IMR-90 (cell line): ENCODE measurements around the gene ESYT1. TPM values are rescaled to one million over a fixed set of nuclear protein-coding genes. Genes with fewer than 3 reads are reported as not detected.

ENCODE experiments used
- ATAC-seq: fragments of 200-7000 bp; cut with Tn5 transposase; 2 replicates; pipeline ENCODE4 v1.9.1; 2020; ENCODE audit warnings: low read depth, mild to moderate bottlenecking, moderate library complexity
- BruUV-seq: library from RNA; stranded (reverse); fragments of 400-500 nt; replicated peaks from 2 replicates; lab custom pipeline; 2021; lab: Mats Ljungman, UMichigan
- CTCF ChIA-PET: fragments of 300-600 bp; formaldehyde crosslinking; extraction: SDS; loops from one replicate; lab custom pipeline; 2021; ENCODE audit warnings: antibody characterized with exemption; lab: Yijun Ruan, JAX
- POLR2A ChIA-PET: fragments of 300-600 bp; sonication (Branson Sonifier 250); formaldehyde crosslinking; loops from one replicate; lab custom pipeline; 2022; ENCODE audit warnings: antibody characterized with exemption; ENCODE audit not compliant: unreplicated experiment; lab: Charles Lee
- DNase-seq: peaks from one replicate; pipeline ENCODE4 v3.0.0; 2013
- H2AFZ ChIP-seq: replicated peaks from 2 replicates; pipeline ENCODE3; 2013; ENCODE audit warnings: low read length, mild to moderate bottlenecking; ENCODE audit not compliant: poor library complexity
- H2AK5ac ChIP-seq: 2 replicates; pipeline ENCODE4 v1.6.1; 2013; ENCODE audit warnings: low read depth, low read length, inconsistent platforms
- H2AK9ac ChIP-seq: replicated peaks from 2 replicates; pipeline ENCODE3; 2013; ENCODE audit warnings: mild to moderate bottlenecking, low read depth, low read length, moderate library complexity; ENCODE audit not compliant: poor library complexity
- H2BK120ac ChIP-seq: 2 replicates; pipeline ENCODE4 v1.6.1; 2013; ENCODE audit warnings: low read depth, low read length, inconsistent platforms
- H2BK15ac ChIP-seq: 3 replicates; pipeline ENCODE4 v1.6.1; 2013; ENCODE audit warnings: low read depth, low read length, inconsistent platforms
- H2BK20ac ChIP-seq: 2 replicates; pipeline ENCODE4 v1.6.1; 2013; ENCODE audit warnings: low read depth, mild to moderate bottlenecking, inconsistent platforms, low read length, moderate library complexity
- H2BK5ac ChIP-seq: 2 replicates; pipeline ENCODE4 v1.6.1; 2013; ENCODE audit warnings: mild to moderate bottlenecking, low read depth, low read length, inconsistent platforms; ENCODE audit not compliant: poor library complexity, severe bottlenecking
- H3K14ac ChIP-seq: replicated peaks from 2 replicates; pipeline ENCODE4 v1.6.1; 2013; ENCODE audit warnings: low read depth, low read length, inconsistent platforms
- H3K18ac ChIP-seq: 2 replicates; pipeline ENCODE4 v1.6.1; 2013; ENCODE audit warnings: low read depth, low read length, control low read depth
- H3K23ac ChIP-seq: 2 replicates; pipeline ENCODE4 v1.6.1; 2013; ENCODE audit warnings: low read depth, low read length, inconsistent platforms
- H3K27ac ChIP-seq: 2 replicates; pipeline ENCODE4 v1.5.1; 2013; ENCODE audit warnings: mild to moderate bottlenecking, control low read depth, low read length; ENCODE audit not compliant: insufficient read depth
- H3K27me3 ChIP-seq: 2 replicates; pipeline ENCODE4 v1.6.1; 2013; ENCODE audit warnings: low read length; ENCODE audit not compliant: control insufficient read depth, insufficient read depth
- H3K36me3 ChIP-seq: 2 replicates; pipeline ENCODE4 v1.6.1; 2013; ENCODE audit warnings: low read length, mixed read lengths; ENCODE audit not compliant: control insufficient read depth, insufficient read depth
- H3K4ac ChIP-seq: 2 replicates; pipeline ENCODE4 v1.6.1; 2013; ENCODE audit warnings: low read depth, low read length, inconsistent platforms
- H3K4me1 ChIP-seq: 2 replicates; pipeline ENCODE4 v1.6.1; 2013; ENCODE audit warnings: low read length, mixed read lengths; ENCODE audit not compliant: control insufficient read depth, insufficient read depth
- H3K4me2 ChIP-seq: 2 replicates; pipeline ENCODE4 v1.6.1; 2013; ENCODE audit warnings: low read depth, mild to moderate bottlenecking, control low read depth, low read length, moderate library complexity
- H3K4me3 ChIP-seq: 2 replicates; pipeline ENCODE4 v1.5.1; 2013; ENCODE audit warnings: low read depth, mild to moderate bottlenecking, control low read depth, low read length, moderate library complexity; ENCODE audit not compliant: insufficient read depth
- H3K56ac ChIP-seq: 2 replicates; pipeline ENCODE4 v1.6.1; 2013; ENCODE audit warnings: low read length, inconsistent platforms; ENCODE audit not compliant: insufficient read depth; ENCODE audit errors: extremely low read depth
- H3K79me1 ChIP-seq, 2 experiments: 2 replicates each; pipeline ENCODE4 v1.6.1; 2013; ENCODE audit warnings: low read length in 2 of 2, inconsistent platforms in 1 of 2, low read depth in 1 of 2
- H3K9ac ChIP-seq: 2 replicates; pipeline ENCODE4 v1.6.1; 2013; ENCODE audit warnings: low read depth, low read length, control low read depth
- H3K9me1 ChIP-seq: 2 replicates; pipeline ENCODE4 v1.6.1; 2013; ENCODE audit warnings: low read length, inconsistent platforms; ENCODE audit not compliant: insufficient read depth
- H3K9me3 ChIP-seq: 2 replicates; pipeline ENCODE4 v1.6.1; 2013; ENCODE audit warnings: low read length; ENCODE audit not compliant: control insufficient read depth, insufficient read depth
- H4K20me1 ChIP-seq: 2 replicates; pipeline ENCODE4 v1.6.1; 2013; ENCODE audit warnings: low read length, inconsistent platforms; ENCODE audit not compliant: insufficient read depth
- H4K5ac ChIP-seq: 2 replicates; pipeline ENCODE4 v1.6.1; 2013; ENCODE audit warnings: mild to moderate bottlenecking, low read depth, low read length, control low read depth
- H4K8ac ChIP-seq, 2 experiments: 2 replicates each; pipeline ENCODE4 v1.6.1; 2013; ENCODE audit warnings: low read depth in 2 of 2, low read length in 2 of 2, control low read depth in 1 of 2, inconsistent platforms in 1 of 2
- H4K91ac ChIP-seq: 2 replicates; pipeline ENCODE4 v1.6.1; 2013; ENCODE audit warnings: low read depth, low read length, inconsistent platforms; ENCODE audit not compliant: insufficient read depth
- BHLHE40 ChIP-seq: fragments of 150-350 bp; IDR thresholded peaks from 2 replicates; pipeline ENCODE4 v1.6.1; 2016; ENCODE audit warnings: mild to moderate bottlenecking, low read depth, low read length
- CEBPB ChIP-seq: IDR thresholded peaks from 2 replicates; pipeline ENCODE4 v1.6.1; 2012; ENCODE audit warnings: low read depth, low read length, improper control_type of control experiment
- CHD1 ChIP-seq: IDR thresholded peaks from 2 replicates; pipeline ENCODE4 v1.6.1; 2012; ENCODE audit warnings: low read depth, low read length, improper control_type of control experiment
- ELK1 ChIP-seq: fragments of 150-350 bp; IDR thresholded peaks from 2 replicates; pipeline ENCODE4 v1.6.1; 2016; ENCODE audit warnings: low read depth, mild to moderate bottlenecking, low read length, moderate library complexity, borderline replicate concordance
- MAFK ChIP-seq: IDR thresholded peaks from 2 replicates; pipeline ENCODE4 v1.6.1; 2012; ENCODE audit warnings: low read depth, low read length, improper control_type of control experiment
- MAZ ChIP-seq: IDR thresholded peaks from 2 replicates; pipeline ENCODE4 v1.6.1; 2012; ENCODE audit warnings: low read depth, mild to moderate bottlenecking, low read length, improper control_type of control experiment, moderate library complexity, borderline replicate concordance
- MXI1 ChIP-seq: IDR thresholded peaks from 2 replicates; pipeline ENCODE4 v1.6.1; 2012; ENCODE audit warnings: low read depth, mild to moderate bottlenecking, low read length, moderate library complexity, borderline replicate concordance
- NFE2L2 ChIP-seq: fragments of 150-350 bp; IDR thresholded peaks from 2 replicates; pipeline ENCODE4 v1.6.1; 2016; ENCODE audit warnings: low read depth, mild to moderate bottlenecking, low read length
- RCOR1 ChIP-seq: IDR thresholded peaks from 2 replicates; pipeline ENCODE4 v1.6.1; 2012; ENCODE audit warnings: mild to moderate bottlenecking, low read length, improper control_type of control experiment; ENCODE audit not compliant: insufficient replicate concordance
- RFX5 ChIP-seq: IDR thresholded peaks from 2 replicates; pipeline ENCODE4 v1.8.0; 2012; ENCODE audit warnings: low read depth, mild to moderate bottlenecking, low read length, moderate library complexity
- SMC3 ChIP-seq: fragments of 150-350 bp; IDR thresholded peaks from 2 replicates; pipeline ENCODE4 v1.6.1; 2016; ENCODE audit warnings: low read depth, mild to moderate bottlenecking, antibody characterized with exemption, low read length, moderate library complexity
- USF2 ChIP-seq: fragments of 150-350 bp; IDR thresholded peaks from 2 replicates; pipeline ENCODE4 v1.6.1; 2017; ENCODE audit warnings: mild to moderate bottlenecking, antibody characterized with exemption, low read length, low read depth
- WGBS, 2 experiments: methylation state at CpG; one replicate each; pipeline versions ENCODE4 v1.1.5 to v1.1.7; 2013; ENCODE audit warnings: missing lambda C conversion rate in 2 of 2; ENCODE audit not compliant: insufficient read length in 1 of 2; ENCODE audit errors: extremely low coverage in 2 of 2; 5-methylcytosine and 5-hydroxymethylcytosine counted together
- dilution Hi-C: fragments of 300-500 bp; cut with HindIII; formaldehyde crosslinking; loops from one replicate; pipeline ENCODE4 v1.14.3; 2018; ENCODE audit warnings: low sequenced_read_pairs; ENCODE audit not compliant: unreplicated experiment
- in situ Hi-C: fragments of 300-500 bp; cut with MboI; formaldehyde crosslinking; loops from 3 replicates; pipeline ENCODE4 v1.14.3; 2019; ENCODE audit warnings: low sequenced_read_pairs, inconsistent platforms, mixed read lengths
- intact Hi-C: fragments of 100-400 bp; cut with micrococcal nuclease; formaldehyde crosslinking; loops from 2 replicates; pipeline ENCODE4 v1.10.0; 2022
- polyA plus RNA-seq, 3 experiments: library from polyadenylated mRNA; depleted of rRNA; stranded (reverse); fragments of >200 nt; gene quantifications; 2 replicates each; pipeline ENCODE4 v1.2.3, GENCODE V29; 2012; ENCODE audit warnings: low replicate concordance in 1 of 3
- total RNA-seq: library from RNA; depleted of rRNA; stranded (reverse); fragments of >200 nt; gene quantifications from 2 replicates; pipeline ENCODE4 v1.2.3, GENCODE V29; 2012

Gene ESYT1
- total and polyA plus RNA-seq, 2 of the 4 experiments (the other 2 are of a cell fraction): 150 to 153 TPM

- POLR2A ChIA-PET: interaction anchor here (0.9 kb wide), 1 partner anchor 18 kb away, joined by 4 read pairs; the partner anchor contains the start of gene PA2G4
- no peak overlapping the region for H4K8ac ChIP-seq
- H2BK120ac ChIP-seq: no peak overlapping the region
- no TSS peak for BruUV-seq
- H3K27me3 ChIP-seq: peaks cover 28% of the 10 kb centered on the region
- H3K14ac ChIP-seq: no peak overlapping the region
- H2BK5ac ChIP-seq: no peak overlapping the region
- no CpG with 5 or more reads among the region's 6 CpGs for WGBS, 2 experiments
- TF ChIP-seq RFX5 (no peak), MXI1 (no peak), CEBPB (no peak), MAFK (no peak), MAZ (no peak), CHD1 (no peak), ELK1 (no peak), SMC3 (no peak), BHLHE40 (no peak), NFE2L2 (no peak), RCOR1 (no peak), USF2 (no peak)
- no peak overlapping the region for H4K5ac ChIP-seq
- no peaks in the 10 kb centered on the region for H4K20me1 ChIP-seq
- H2AFZ ChIP-seq: no peak overlapping the region
- no peak overlapping the region for H4K91ac ChIP-seq
- no peak overlapping the region for H3K56ac ChIP-seq
- H3K4me2 ChIP-seq: no peak overlapping the region
- H3K9me1 ChIP-seq: 0 out of 2 replicates have a peak, but pooled peaks cover 3% of the 10 kb centered on the region
- H3K9ac ChIP-seq: no peak overlapping the region
- intact Hi-C loops: no loop called here
- H2AK9ac ChIP-seq: no peak overlapping the region
- H3K36me3 ChIP-seq: no peaks in the 10 kb centered on the region
- H2BK20ac ChIP-seq: no peak overlapping the region
- H2BK15ac ChIP-seq: no peak overlapping the region
- CTCF ChIA-PET: no interaction called here
- no peak overlapping the region for H3K18ac ChIP-seq
- H3K23ac ChIP-seq: no peak overlapping the region
- no peak overlapping the region for H3K4me3 ChIP-seq
- dilution Hi-C loops: no loop called here
- no peaks in the 10 kb centered on the region for H3K79me1 ChIP-seq
- in situ Hi-C loops: no loop called here
- no peaks in the 10 kb centered on the region for H3K4me1 ChIP-seq
- H3K9me3 ChIP-seq: no peaks in the 10 kb centered on the region
- ATAC-seq (no peak), DNase-seq (no peak)
- H3K27ac ChIP-seq: no peak overlapping the region
- H3K4ac ChIP-seq: no peak overlapping the region
- H2AK5ac ChIP-seq: no peak overlapping the region
These were observed 41.5 kb upstream of the ESYT1 start for GRCh38 chr12:56086608-56087007.
